ENCODE results near the gene CDC42SE2. TPM values are rescaled to one million over a fixed set of nuclear protein-coding genes. Genes with fewer than 3 reads are reported as not detected.

The CDC42SE2 gene
- polyA plus RNA-seq (ENCODE audit: insufficient read length in 3 of 3) = 10 to 100 TPM; 54.7 to 61.1 (median 56.1) TPM

- peak; percentile 52 to 80 (median 78) for DNase-seq (ENCODE audit: low read depth in 3 of 3, low spot score in 2 of 3)
Observed at GRCh38 chr5:131263648-131264450, at the start of gene CDC42SE2. CDC42SE2 (plus strand) TSS chr5:131264053; CDS start chr5:131359494, 95,441 bp downstream.

- no peak for DNase-seq (ENCODE audit: low read depth in 3 of 3, low spot score in 2 of 3)
Observed at GRCh38 chr5:131214609-131215227, 49.1 kb upstream of the CDC42SE2 start.

- DNase-seq (ENCODE audit: low read depth in 3 of 3, low spot score in 2 of 3) = no peak
Observed at GRCh38 chr5:131217791-131218190, 46.1 kb upstream of the CDC42SE2 start.

DNA sequence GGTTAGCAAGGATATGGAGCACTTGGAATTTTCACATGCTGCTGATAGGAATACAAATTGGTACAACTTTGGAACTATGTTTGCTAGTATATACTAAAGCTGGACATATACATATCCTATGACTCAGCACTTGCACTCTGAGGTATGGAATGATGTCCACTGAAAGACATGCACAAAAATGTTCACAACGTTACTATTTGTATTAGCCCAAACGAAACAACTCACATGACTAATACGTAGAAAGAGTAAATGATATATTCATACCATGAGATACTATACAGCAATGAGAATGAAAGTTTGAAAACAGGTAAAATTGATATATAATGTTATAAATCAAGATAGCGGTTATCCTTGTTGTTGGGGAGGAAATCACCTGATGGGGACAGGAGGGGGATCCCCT lies 45.5 kb upstream of the CDC42SE2 start:
- no peak for DNase-seq (ENCODE audit: low read depth in 3 of 3, low spot score in 2 of 3)

DNA sequence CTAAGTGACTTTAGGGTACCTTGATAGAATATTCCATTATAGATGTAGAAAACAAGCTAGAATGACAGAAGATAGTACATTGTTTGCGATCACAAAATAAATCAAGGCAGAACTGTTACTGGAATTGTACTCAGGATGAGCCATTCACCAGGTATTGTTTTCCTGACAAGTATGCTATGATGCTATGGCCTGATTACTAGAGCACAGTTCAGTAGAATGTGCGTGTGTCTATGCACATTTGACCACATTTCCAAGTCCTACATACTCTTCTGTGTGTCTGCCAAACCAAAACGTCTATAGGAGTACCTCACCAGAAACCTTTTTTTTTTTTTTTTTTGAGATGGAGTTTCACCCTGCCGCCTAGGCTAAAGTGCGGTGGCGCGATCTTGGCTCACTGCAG lies 43.3 kb upstream of the CDC42SE2 start:
- DNase-seq (ENCODE audit: low read depth in 3 of 3, low spot score in 2 of 3) = no peak

DNA sequence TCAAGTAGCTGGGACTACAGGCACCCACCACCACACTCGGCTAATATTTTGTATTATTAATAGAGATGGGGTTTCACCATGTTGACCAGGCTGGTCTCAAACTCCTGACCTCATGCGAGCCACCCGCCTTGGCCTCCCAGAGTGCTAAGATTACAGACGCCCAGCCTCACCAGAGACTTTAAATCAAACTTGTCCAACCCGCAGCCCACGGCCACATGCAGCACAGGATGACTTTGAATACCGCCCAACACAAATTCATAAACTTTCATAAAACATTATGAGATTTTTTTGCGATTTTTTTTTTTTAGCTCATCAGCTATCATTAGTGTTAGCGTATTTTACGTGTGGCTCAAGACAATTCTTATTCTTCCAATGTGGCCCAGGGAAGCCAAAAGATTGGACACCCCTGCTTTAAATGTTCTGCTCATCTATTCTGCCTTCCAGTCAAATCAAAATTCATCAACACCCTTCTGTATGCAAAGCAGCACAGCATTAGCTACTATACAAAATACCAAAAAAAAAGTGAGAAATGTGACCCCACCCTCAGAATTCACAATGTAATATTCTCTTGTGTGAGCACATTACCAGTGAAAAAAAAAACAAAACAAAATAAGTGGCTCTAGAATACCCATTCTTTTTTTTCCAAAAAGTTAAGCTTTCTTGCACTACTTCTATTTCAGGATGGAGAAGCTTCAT lies 42.7 kb upstream of the CDC42SE2 start:
- no peak for DNase-seq (ENCODE audit: low read depth in 3 of 3, low spot score in 2 of 3)

- no peak for DNase-seq (ENCODE audit: low read depth in 3 of 3, low spot score in 2 of 3)
Observed at GRCh38 chr5:131221888-131222287, 42.0 kb upstream of the CDC42SE2 start.

DNA sequence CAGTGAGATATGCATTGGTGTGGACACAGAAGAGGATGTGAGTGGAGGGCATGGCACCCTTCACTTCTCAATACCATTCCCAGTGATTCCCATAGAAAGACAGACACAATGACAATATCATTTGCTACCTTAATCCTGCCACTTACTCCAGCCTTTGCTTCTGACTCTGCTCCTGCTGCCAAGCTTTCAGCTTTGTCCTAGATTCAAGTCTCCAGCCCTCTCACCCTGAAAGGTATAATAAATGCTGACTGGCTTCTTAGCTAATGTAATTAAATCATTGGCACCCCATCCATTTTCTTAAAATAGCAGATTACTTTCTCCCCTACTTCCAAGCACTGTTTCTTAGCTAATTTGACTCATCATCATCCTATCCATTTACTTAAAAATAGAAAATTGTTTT lies 41.1 kb upstream of the CDC42SE2 start:
- DNase-seq (ENCODE audit: low read depth in 3 of 3, low spot score in 2 of 3) = no peak

GRCh38 chr5:131223751-131224386 lies 40.0 kb upstream of the CDC42SE2 start:
- no peak for DNase-seq (ENCODE audit: low read depth in 3 of 3, low spot score in 2 of 3)

DNA sequence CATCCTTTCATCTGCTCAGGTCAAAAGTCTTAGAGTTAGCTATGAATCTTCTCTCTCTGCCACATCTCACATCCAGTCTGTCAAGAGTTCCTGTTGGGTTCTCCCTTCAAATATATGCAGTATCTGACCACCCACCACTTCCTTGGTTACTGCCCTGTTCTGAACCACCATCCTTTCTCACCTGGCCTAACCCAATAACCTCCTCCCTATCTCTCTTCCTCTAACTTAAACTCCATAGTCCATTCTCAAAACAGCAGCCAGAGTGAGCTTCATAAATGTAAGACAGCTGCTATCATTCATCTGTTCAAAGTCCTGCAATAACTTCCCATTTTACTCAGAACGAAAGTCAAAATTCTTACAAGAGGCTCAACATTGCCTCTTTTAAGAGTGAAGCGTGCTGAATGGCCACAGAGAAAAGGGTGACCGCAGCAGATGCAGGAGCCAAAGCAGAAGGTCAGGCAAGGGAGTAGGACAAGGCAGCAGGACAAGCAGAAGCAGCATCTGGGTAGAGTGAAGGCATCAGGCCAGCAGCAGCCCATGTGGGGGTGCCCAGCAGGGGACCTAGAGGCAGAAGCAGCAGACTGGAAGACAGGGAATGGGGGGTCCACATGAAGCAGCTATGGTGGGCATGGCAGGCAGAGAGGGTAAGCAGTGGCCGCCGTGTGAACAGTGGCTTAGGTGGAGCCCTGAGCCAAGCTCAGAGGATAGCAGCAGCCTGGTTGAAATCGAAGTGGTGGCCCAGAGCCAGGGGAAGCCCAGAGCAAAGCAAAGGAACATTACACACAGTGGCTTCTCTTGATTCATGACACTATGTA lies 39.3 kb upstream of the CDC42SE2 start:
- no peak for DNase-seq (ENCODE audit: low read depth in 3 of 3, low spot score in 2 of 3)

- DNase-seq (ENCODE audit: low read depth in 3 of 3, low spot score in 2 of 3) = no peak
Observed at GRCh38 chr5:131225282-131225974, 38.4 kb upstream of the CDC42SE2 start.

- DNase-seq (ENCODE audit: low read depth in 3 of 3, low spot score in 2 of 3) = no peak
Observed at GRCh38 chr5:131226899-131227298, 37.0 kb upstream of the CDC42SE2 start.

DNA sequence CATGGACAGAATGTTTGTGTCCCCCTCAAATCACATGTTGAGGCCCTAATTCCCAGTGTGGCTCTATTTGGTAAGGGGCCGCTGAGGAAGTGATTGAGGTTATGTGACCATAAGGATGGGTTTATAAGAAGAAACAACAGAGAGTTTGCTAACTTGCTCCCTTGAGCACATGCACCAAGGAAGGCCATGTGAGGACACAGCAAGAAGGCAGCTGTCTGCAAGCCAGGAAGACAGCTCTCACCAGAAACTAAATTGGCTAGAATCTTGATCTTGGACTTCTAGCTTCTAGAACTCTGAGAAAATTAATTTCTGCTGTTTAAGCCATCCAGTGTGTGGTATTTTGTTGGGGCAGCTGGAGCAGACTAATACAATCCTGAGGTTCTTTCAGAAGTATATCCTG lies 35.2 kb upstream of the CDC42SE2 start:
- DNase-seq (ENCODE audit: low read depth in 3 of 3, low spot score in 2 of 3) = no peak

DNA sequence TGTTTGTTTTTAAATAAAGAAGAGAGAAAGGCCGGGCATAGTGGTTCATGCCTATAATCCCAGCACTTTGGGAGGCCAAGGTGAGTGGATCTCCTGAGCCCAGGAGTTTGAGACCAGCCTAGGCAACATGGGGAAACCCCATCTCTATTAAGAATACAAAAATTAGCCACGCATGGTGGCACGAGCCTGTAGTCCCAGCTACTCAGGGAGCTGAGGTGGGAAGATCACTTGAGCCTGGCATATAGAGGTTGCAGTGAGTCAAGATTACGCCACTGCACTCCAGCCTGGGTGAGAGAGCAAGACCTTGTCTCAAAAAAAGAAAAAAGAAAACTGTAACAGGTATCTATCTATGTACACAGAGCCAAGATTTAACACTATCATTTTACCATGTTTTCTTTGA lies 34.2 kb upstream of the CDC42SE2 start:
- no peak for DNase-seq (ENCODE audit: low read depth in 3 of 3, low spot score in 2 of 3)

DNA sequence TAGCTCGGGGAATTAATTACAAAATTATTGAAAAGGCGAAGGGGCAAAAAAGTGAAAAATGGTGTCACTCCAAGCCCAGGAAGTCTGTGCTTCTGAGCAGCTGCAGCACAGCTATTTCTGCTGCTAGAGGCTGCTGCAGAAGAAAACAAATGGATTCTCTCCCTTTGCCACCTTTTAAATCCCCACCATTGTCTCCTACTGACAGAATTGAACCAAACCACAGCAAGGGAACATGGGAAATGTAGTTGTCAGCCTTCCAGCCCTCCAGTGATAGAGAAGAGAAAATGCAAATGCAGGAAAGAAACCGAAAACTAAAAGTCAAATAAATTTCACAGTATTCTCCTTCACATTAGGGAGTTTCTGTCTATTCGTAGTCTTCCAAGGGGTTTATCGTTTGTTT lies 33.4 kb upstream of the CDC42SE2 start:
- DNase-seq (ENCODE audit: low read depth in 3 of 3, low spot score in 2 of 3) = no peak

DNA sequence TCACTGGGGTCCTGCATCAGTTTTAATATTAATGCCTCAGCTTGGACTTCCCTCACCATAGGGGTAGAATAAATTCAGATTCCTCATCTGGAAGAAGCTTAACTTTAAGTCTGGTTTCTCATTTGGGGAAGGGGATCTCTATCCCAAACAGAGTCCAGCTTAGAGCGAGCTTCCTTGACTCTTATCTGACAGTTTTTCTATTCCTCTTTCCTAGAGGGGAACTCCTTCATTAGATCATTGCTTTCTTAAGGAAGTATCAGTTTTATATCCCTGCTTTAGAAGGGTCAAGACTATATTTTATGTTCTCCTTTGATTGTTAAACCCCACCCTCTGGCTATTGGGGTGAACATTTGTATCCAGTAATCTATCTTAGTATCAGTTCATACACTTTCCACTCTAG lies 24.2 kb upstream of the CDC42SE2 start:
- DNase-seq (ENCODE audit: low read depth in 3 of 3, low spot score in 2 of 3) = no peak

GRCh38 chr5:131242728-131243255 lies 21.1 kb upstream of the CDC42SE2 start:
- DNase-seq (ENCODE audit: low read depth in 3 of 3, low spot score in 2 of 3) = no peak

DNA sequence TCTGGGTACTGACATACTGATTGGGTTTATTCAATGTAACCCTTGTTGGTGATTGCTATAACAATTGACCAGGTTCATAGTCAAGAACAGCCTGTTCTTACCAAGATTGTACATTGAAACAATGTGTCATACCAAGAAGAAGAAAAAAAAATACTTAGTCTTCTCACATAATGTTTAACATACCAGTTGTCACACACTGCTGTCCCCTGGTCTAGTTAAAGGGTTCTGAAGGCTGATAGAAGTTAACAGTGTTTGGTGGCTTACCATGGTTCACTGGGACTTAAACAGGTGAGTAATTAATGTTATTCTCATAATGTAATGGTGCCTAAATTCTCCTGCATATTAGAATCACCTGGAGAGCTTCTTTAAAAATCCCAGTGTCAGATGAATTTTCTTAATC lies 18.5 kb upstream of the CDC42SE2 start:
- no peak for DNase-seq (ENCODE audit: low read depth in 3 of 3, low spot score in 2 of 3)

DNA sequence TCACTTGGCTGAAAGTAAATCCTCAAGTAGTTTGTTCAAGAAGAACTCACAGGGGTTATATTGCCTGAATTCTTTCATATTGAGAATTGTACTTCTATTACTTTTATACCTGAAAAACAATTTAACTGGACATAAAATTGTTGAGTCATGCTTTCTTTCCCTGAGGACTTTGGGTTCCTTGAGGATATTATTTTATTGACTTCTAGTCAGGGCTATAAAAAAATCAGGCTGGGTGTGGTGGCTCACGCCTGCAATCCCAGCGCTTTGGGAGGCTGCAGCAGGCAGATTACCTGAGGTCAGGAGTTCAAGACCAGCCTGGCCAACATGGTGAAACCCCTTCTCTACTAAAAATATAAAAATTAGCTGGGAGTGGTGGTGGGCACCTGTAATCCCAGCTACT lies 17.9 kb upstream of the CDC42SE2 start:
- no peak for DNase-seq (ENCODE audit: low read depth in 3 of 3, low spot score in 2 of 3)

DNA sequence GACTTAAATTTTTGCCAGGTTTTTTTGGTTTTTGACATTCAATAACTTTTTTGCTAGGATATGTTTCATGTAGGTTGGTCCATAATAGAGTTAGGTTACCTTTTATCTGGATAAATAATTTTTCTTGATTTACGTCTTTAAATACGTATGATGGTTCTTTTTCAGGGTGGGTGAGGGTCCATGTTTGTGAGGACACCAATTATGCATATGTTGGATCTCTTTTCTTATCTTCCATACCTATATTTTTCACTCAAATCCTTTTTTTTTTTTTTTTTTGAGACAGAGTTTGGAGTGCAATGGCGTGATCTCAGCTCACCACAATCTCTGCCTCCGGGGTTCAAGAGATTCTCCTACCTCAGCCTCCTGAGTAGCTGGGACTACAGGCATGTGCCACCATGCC lies 17.3 kb upstream of the CDC42SE2 start:
- DNase-seq (ENCODE audit: low read depth in 3 of 3, low spot score in 2 of 3) = no peak
